IMR-90 (cell line): Measurements from ENCODE around the gene FLII. TPM values are rescaled to one million over a fixed set of nuclear protein-coding genes. Genes with fewer than 3 reads are reported as not detected.

Experiments
- ATAC-seq: fragments of 200-7000 bp; cut with Tn5 transposase; 2 replicates; pipeline ENCODE4 v1.9.1; 2020; ENCODE audit warnings: low read depth, mild to moderate bottlenecking, moderate library complexity
- BruUV-seq: library from RNA; stranded (reverse); fragments of 400-500 nt; replicated peaks from 2 replicates; lab custom pipeline; 2021; lab: Mats Ljungman, UMichigan
- CTCF ChIA-PET: fragments of 300-600 bp; formaldehyde crosslinking; extraction: SDS; loops from one replicate; lab custom pipeline; 2021; ENCODE audit warnings: antibody characterized with exemption; lab: Yijun Ruan, JAX
- POLR2A ChIA-PET: fragments of 300-600 bp; sonication (Branson Sonifier 250); formaldehyde crosslinking; loops from one replicate; lab custom pipeline; 2022; ENCODE audit warnings: antibody characterized with exemption; ENCODE audit not compliant: unreplicated experiment; lab: Charles Lee
- DNase-seq: peaks from one replicate; pipeline ENCODE4 v3.0.0; 2013
- H2AFZ ChIP-seq: replicated peaks from 2 replicates; pipeline ENCODE3; 2013; ENCODE audit warnings: low read length, mild to moderate bottlenecking; ENCODE audit not compliant: poor library complexity
- H2AK5ac ChIP-seq: 2 replicates; pipeline ENCODE4 v1.6.1; 2013; ENCODE audit warnings: low read depth, low read length, inconsistent platforms
- H2AK9ac ChIP-seq: replicated peaks from 2 replicates; pipeline ENCODE3; 2013; ENCODE audit warnings: mild to moderate bottlenecking, low read depth, low read length, moderate library complexity; ENCODE audit not compliant: poor library complexity
- H2BK120ac ChIP-seq: 2 replicates; pipeline ENCODE4 v1.6.1; 2013; ENCODE audit warnings: low read depth, low read length, inconsistent platforms
- H2BK15ac ChIP-seq: 3 replicates; pipeline ENCODE4 v1.6.1; 2013; ENCODE audit warnings: low read depth, low read length, inconsistent platforms
- H2BK20ac ChIP-seq: 2 replicates; pipeline ENCODE4 v1.6.1; 2013; ENCODE audit warnings: low read depth, mild to moderate bottlenecking, inconsistent platforms, low read length, moderate library complexity
- H2BK5ac ChIP-seq: 2 replicates; pipeline ENCODE4 v1.6.1; 2013; ENCODE audit warnings: mild to moderate bottlenecking, low read depth, low read length, inconsistent platforms; ENCODE audit not compliant: poor library complexity, severe bottlenecking
- H3K14ac ChIP-seq: replicated peaks from 2 replicates; pipeline ENCODE4 v1.6.1; 2013; ENCODE audit warnings: low read depth, low read length, inconsistent platforms
- H3K18ac ChIP-seq: 2 replicates; pipeline ENCODE4 v1.6.1; 2013; ENCODE audit warnings: low read depth, low read length, control low read depth
- H3K23ac ChIP-seq: 2 replicates; pipeline ENCODE4 v1.6.1; 2013; ENCODE audit warnings: low read depth, low read length, inconsistent platforms
- H3K27ac ChIP-seq: 2 replicates; pipeline ENCODE4 v1.5.1; 2013; ENCODE audit warnings: mild to moderate bottlenecking, control low read depth, low read length; ENCODE audit not compliant: insufficient read depth
- H3K27me3 ChIP-seq: 2 replicates; pipeline ENCODE4 v1.6.1; 2013; ENCODE audit warnings: low read length; ENCODE audit not compliant: control insufficient read depth, insufficient read depth
- H3K36me3 ChIP-seq: 2 replicates; pipeline ENCODE4 v1.6.1; 2013; ENCODE audit warnings: low read length, mixed read lengths; ENCODE audit not compliant: control insufficient read depth, insufficient read depth
- H3K4ac ChIP-seq: 2 replicates; pipeline ENCODE4 v1.6.1; 2013; ENCODE audit warnings: low read depth, low read length, inconsistent platforms
- H3K4me1 ChIP-seq: 2 replicates; pipeline ENCODE4 v1.6.1; 2013; ENCODE audit warnings: low read length, mixed read lengths; ENCODE audit not compliant: control insufficient read depth, insufficient read depth
- H3K4me2 ChIP-seq: 2 replicates; pipeline ENCODE4 v1.6.1; 2013; ENCODE audit warnings: low read depth, mild to moderate bottlenecking, control low read depth, low read length, moderate library complexity
- H3K4me3 ChIP-seq: 2 replicates; pipeline ENCODE4 v1.5.1; 2013; ENCODE audit warnings: low read depth, mild to moderate bottlenecking, control low read depth, low read length, moderate library complexity; ENCODE audit not compliant: insufficient read depth
- H3K56ac ChIP-seq: 2 replicates; pipeline ENCODE4 v1.6.1; 2013; ENCODE audit warnings: low read length, inconsistent platforms; ENCODE audit not compliant: insufficient read depth; ENCODE audit errors: extremely low read depth
- H3K79me1 ChIP-seq, 2 experiments: 2 replicates each; pipeline ENCODE4 v1.6.1; 2013; ENCODE audit warnings: low read length in 2 of 2, inconsistent platforms in 1 of 2, low read depth in 1 of 2
- H3K9ac ChIP-seq: 2 replicates; pipeline ENCODE4 v1.6.1; 2013; ENCODE audit warnings: low read depth, low read length, control low read depth
- H3K9me1 ChIP-seq: 2 replicates; pipeline ENCODE4 v1.6.1; 2013; ENCODE audit warnings: low read length, inconsistent platforms; ENCODE audit not compliant: insufficient read depth
- H3K9me3 ChIP-seq: 2 replicates; pipeline ENCODE4 v1.6.1; 2013; ENCODE audit warnings: low read length; ENCODE audit not compliant: control insufficient read depth, insufficient read depth
- H4K20me1 ChIP-seq: 2 replicates; pipeline ENCODE4 v1.6.1; 2013; ENCODE audit warnings: low read length, inconsistent platforms; ENCODE audit not compliant: insufficient read depth
- H4K5ac ChIP-seq: 2 replicates; pipeline ENCODE4 v1.6.1; 2013; ENCODE audit warnings: mild to moderate bottlenecking, low read depth, low read length, control low read depth
- H4K8ac ChIP-seq, 2 experiments: 2 replicates each; pipeline ENCODE4 v1.6.1; 2013; ENCODE audit warnings: low read depth in 2 of 2, low read length in 2 of 2, control low read depth in 1 of 2, inconsistent platforms in 1 of 2
- H4K91ac ChIP-seq: 2 replicates; pipeline ENCODE4 v1.6.1; 2013; ENCODE audit warnings: low read depth, low read length, inconsistent platforms; ENCODE audit not compliant: insufficient read depth
- MXI1 ChIP-seq: IDR thresholded peaks from 2 replicates; pipeline ENCODE4 v1.6.1; 2012; ENCODE audit warnings: low read depth, mild to moderate bottlenecking, low read length, moderate library complexity, borderline replicate concordance
- NFE2L2 ChIP-seq: fragments of 150-350 bp; IDR thresholded peaks from 2 replicates; pipeline ENCODE4 v1.6.1; 2016; ENCODE audit warnings: low read depth, mild to moderate bottlenecking, low read length
- WGBS, 2 experiments: methylation state at CpG; one replicate each; pipeline versions ENCODE4 v1.1.5 to v1.1.7; 2013; ENCODE audit warnings: missing lambda C conversion rate in 2 of 2; ENCODE audit not compliant: insufficient read length in 1 of 2; ENCODE audit errors: extremely low coverage in 2 of 2; 5-methylcytosine and 5-hydroxymethylcytosine counted together
- dilution Hi-C: fragments of 300-500 bp; cut with HindIII; formaldehyde crosslinking; loops from one replicate; pipeline ENCODE4 v1.14.3; 2018; ENCODE audit warnings: low sequenced_read_pairs; ENCODE audit not compliant: unreplicated experiment
- in situ Hi-C: fragments of 300-500 bp; cut with MboI; formaldehyde crosslinking; loops from 3 replicates; pipeline ENCODE4 v1.14.3; 2019; ENCODE audit warnings: low sequenced_read_pairs, inconsistent platforms, mixed read lengths
- intact Hi-C: fragments of 100-400 bp; cut with micrococcal nuclease; formaldehyde crosslinking; loops from 2 replicates; pipeline ENCODE4 v1.10.0; 2022
- polyA plus RNA-seq, 3 experiments: library from polyadenylated mRNA; depleted of rRNA; stranded (reverse); fragments of >200 nt; gene quantifications; 2 replicates each; pipeline ENCODE4 v1.2.3, GENCODE V29; 2012; ENCODE audit warnings: low replicate concordance in 1 of 3
- total RNA-seq: library from RNA; depleted of rRNA; stranded (reverse); fragments of >200 nt; gene quantifications from 2 replicates; pipeline ENCODE4 v1.2.3, GENCODE V29; 2012

Gene FLII
- total and polyA plus RNA-seq, 2 of the 4 experiments (the other 2 are of a cell fraction) = 263 to 290 TPM

DNA sequence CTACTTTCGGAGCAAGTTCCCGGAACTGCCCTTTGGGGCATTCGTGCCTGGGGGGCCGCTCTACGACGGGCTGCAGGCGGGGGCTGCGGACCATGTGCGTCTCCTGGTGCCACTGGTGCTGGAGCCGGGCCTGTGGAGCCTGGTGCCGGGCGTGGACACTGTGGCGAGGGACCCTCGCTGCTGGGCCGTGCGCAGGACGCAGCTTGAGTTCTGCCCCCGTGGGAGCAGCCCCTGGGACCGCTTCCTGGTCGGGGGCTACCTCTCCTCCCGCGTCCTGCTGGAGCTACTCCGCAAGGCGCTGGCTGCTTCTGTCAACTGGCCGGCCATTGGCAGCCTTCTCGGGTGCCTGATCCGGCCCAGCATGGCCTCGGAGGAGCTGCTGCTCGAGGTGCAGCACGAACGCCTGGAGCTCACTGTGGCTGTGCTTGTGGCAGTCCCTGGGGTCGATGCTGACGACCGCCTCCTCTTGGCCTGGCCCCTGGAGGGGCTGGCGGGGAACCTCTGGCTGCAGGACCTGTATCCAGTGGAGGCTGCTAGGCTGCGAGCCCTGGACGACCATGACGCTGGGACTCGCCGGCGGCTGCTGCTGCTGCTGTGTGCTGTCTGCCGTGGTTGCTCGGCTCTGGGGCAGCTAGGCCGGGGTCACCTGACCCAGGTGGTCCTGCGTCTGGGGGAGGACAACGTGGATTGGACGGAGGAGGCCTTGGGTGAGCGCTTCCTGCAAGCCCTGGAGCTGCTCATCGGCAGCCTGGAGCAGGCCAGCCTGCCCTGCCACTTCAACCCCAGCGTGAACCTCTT lies 5.5 kb upstream of the FLII start:
- Histone ChIP-seq H3K4me3 (no peak overlapping the region), H2BK20ac (no peak overlapping the region), H3K18ac (no peak overlapping the region), H4K8ac (no peak overlapping the region), H4K20me1 (0 out of 2 replicates have a peak, but pooled peaks cover 3% of the 10 kb centered on the region), H4K91ac (no peak overlapping the region), H3K27me3 (no peaks in the 10 kb centered on the region), H2AFZ (no peak overlapping the region), H3K9me1 (peaks cover 29% of the 10 kb centered on the region), H3K14ac (no peak overlapping the region), H3K56ac (no peak overlapping the region), H3K27ac (no peak overlapping the region), H3K36me3 (peaks cover 26% of the 10 kb centered on the region), H2AK9ac (no peak overlapping the region), H3K9me3 (no peaks in the 10 kb centered on the region), H3K4me1 (peaks cover 22% of the 10 kb centered on the region), H3K4me2 (no peak overlapping the region), H3K23ac (no peak overlapping the region), H2AK5ac (no peak overlapping the region), H3K4ac (no peak overlapping the region), H2BK15ac (no peak overlapping the region), H3K79me1 (peaks cover 13 to 60% of the 10 kb centered on the region in 2 experiments), H2BK5ac (no peak overlapping the region), H2BK120ac (no peak overlapping the region), H4K5ac (no peak overlapping the region), H3K9ac (no peak overlapping the region)
- no TSS peak for BruUV-seq
- no peak for ATAC-seq
- no peak for DNase-seq
- WGBS, 2 experiments = 95% methylated on average over 49 of the region's 50 CpGs; no CpG with 5 or more reads in 1 of the 2 experiments
- dilution Hi-C loops = no loop called here
- intact Hi-C loops = no loop called here
- in situ Hi-C loops = no loop called here
- ChIA-PET CTCF (no interaction called here), POLR2A (no interaction called here)
- no peak for TF ChIP-seq MXI1
- no peak for TF ChIP-seq NFE2L2
